HCT116 (cell line): Measurements from ENCODE around the gene FOXD2. TPM values are rescaled to one million over a fixed set of nuclear protein-coding genes. Genes with fewer than 3 reads are reported as not detected.
A peak's percentile ranks its signal among the peaks of the same experiment; 100 is the strongest.

Source experiments
- ATAC-seq: fragments of 200-7000 bp; cut with Tn5 transposase; 2 replicates; pipeline ENCODE4 v1.9.1; 2020; ENCODE audit warnings: mild to moderate bottlenecking, moderate library complexity
- BruUV-seq: library from RNA; stranded (reverse); fragments of 400-500 nt; replicated peaks from 2 replicates; lab custom pipeline; 2021; lab: Mats Ljungman, UMichigan
- CTCF ChIA-PET: fragments of 300-600 bp; sonication (Branson Sonifier 250); formaldehyde crosslinking; loops from one replicate; lab custom pipeline; 2021; ENCODE audit warnings: antibody characterized with exemption; lab: Charles Lee
- POLR2A ChIA-PET: fragments of 300-600, 350-600 bp; sonication (Branson Sonifier 250); formaldehyde crosslinking; loops from one replicate; lab custom pipeline; 2021; ENCODE audit warnings: antibody characterized with exemption; lab: Charles Lee
- RAD21 ChIA-PET, 2 experiments: fragments of 300-600 bp; sonication (Branson Sonifier 250); formaldehyde crosslinking; loops; one replicate each; lab custom pipeline; 2023; ENCODE audit warnings: low total read pairs in 2 of 2; ENCODE audit not compliant: uncharacterized antibody in 2 of 2, unreplicated experiment in 2 of 2, low non-redundant PET in 1 of 2; lab: Charles Lee
- DNase-seq: peaks from one replicate; pipeline ENCODE4 v3.0.0-alpha.2; 2010; ENCODE audit warnings: low read depth, low spot score
- H2AFZ ChIP-seq: fragments of 200-600 bp; shearing (Covaris generic), sonication (generic); 2 replicates; pipeline ENCODE4 v1.6.1; 2017; ENCODE audit warnings: low read depth, mixed run types, mixed read lengths, antibody characterized with exemption, low read length; ENCODE audit not compliant: poor library complexity, severe bottlenecking
- H3K27ac ChIP-seq: 2 replicates; pipeline ENCODE4 v1.5.1; 2012; ENCODE audit warnings: low read depth, low read length
- H3K27me3 ChIP-seq: fragments of 200-600 bp; sonication (generic); 2 replicates; pipeline ENCODE4 v1.6.1; 2016; ENCODE audit warnings: mixed run types, low read length, mixed read lengths; ENCODE audit not compliant: insufficient read depth
- H3K36me3 ChIP-seq, 2 experiments: fragments of 200-500 bp in 1 of 2; fragments of 200-600 bp in 1 of 2; sonication (Bioruptor generic) in 1 of 2; sonication (generic) in 1 of 2; 2 replicates each; pipeline versions ENCODE4 v1.5.1 to v1.6.1; 2014 to 2016; ENCODE audit warnings: low read length in 2 of 2, inconsistent platforms in 1 of 2, mixed read lengths in 1 of 2, mixed run types in 1 of 2; ENCODE audit not compliant: insufficient read depth in 2 of 2, control insufficient read depth in 1 of 2
- H3K4me1 ChIP-seq, 2 experiments: fragments of 200-600 bp in 1 of 2; sonication (generic) in 1 of 2; 2 replicates each; pipeline versions ENCODE4 v1.5.1 to v1.6.1; 2012 to 2017; ENCODE audit warnings: low read length in 2 of 2, inconsistent platforms in 1 of 2, mild to moderate bottlenecking in 1 of 2, mixed read lengths in 1 of 2, mixed run types in 1 of 2, moderate library complexity in 1 of 2; ENCODE audit not compliant: insufficient read depth in 2 of 2, control insufficient read depth in 1 of 2
- H3K4me2 ChIP-seq: fragments of 200-600 bp; sonication (generic); 2 replicates; pipeline ENCODE4 v1.6.1; 2017; ENCODE audit warnings: mixed run types, low read length, mixed read lengths
- H3K4me3 ChIP-seq, 2 experiments: fragments of 200-600 bp in 1 of 2; sonication (generic) in 1 of 2; replicated peaks in 1 of 2; 2 replicates each; pipeline ENCODE4 v1.5.1; 2011 to 2016; ENCODE audit warnings: low read length in 2 of 2, control low read depth in 1 of 2, low read depth in 1 of 2, mild to moderate bottlenecking in 1 of 2, mixed read lengths in 1 of 2, mixed run types in 1 of 2
- H3K79me2 ChIP-seq: fragments of 200-600 bp; sonication (generic); 2 replicates; pipeline ENCODE4 v1.6.1; 2017; ENCODE audit warnings: mild to moderate bottlenecking, mixed run types, low read length, moderate library complexity, mixed read lengths; ENCODE audit not compliant: insufficient read depth
- H3K9ac ChIP-seq: fragments of 200-600 bp; sonication (generic); 2 replicates; pipeline ENCODE4 v1.6.1; 2016; ENCODE audit warnings: low read length, mixed read lengths
- H3K9me2 ChIP-seq: fragments of 200-600 bp; sonication (generic), shearing (Covaris generic); 2 replicates; pipeline ENCODE4 v1.6.1; 2017; ENCODE audit warnings: mixed run types, mild to moderate bottlenecking, moderate library complexity; ENCODE audit not compliant: insufficient read depth
- H3K9me3 ChIP-seq, 2 experiments: fragments of 200-500 bp in 1 of 2; fragments of 200-600 bp in 1 of 2; sonication (Bioruptor generic) in 1 of 2; sonication (generic) in 1 of 2; 2 replicates each; pipeline ENCODE4 v1.6.1; 2014 to 2017; ENCODE audit warnings: low read length in 2 of 2, mixed read lengths in 2 of 2, inconsistent platforms in 1 of 2, low read depth in 1 of 2, mild to moderate bottlenecking in 1 of 2, mixed run types in 1 of 2, moderate library complexity in 1 of 2; ENCODE audit not compliant: control insufficient read depth in 1 of 2, insufficient read depth in 1 of 2
- H4K20me1 ChIP-seq: fragments of 200-600 bp; sonication (generic), shearing (Covaris generic); 2 replicates; pipeline ENCODE4 v1.6.1; 2017; ENCODE audit warnings: mixed run types, mild to moderate bottlenecking, moderate library complexity; ENCODE audit not compliant: insufficient read depth
- ATF3 ChIP-seq: IDR thresholded peaks from 2 replicates; pipeline ENCODE4 v1.6.1; 2012
- CBX3 ChIP-seq: IDR thresholded peaks from 2 replicates; pipeline ENCODE4 v1.6.1; 2012; ENCODE audit warnings: low read depth
- EZH2 ChIP-seq: fragments of 200-600 bp; sonication (generic); IDR thresholded peaks from 2 replicates; pipeline ENCODE4 v1.6.1; 2017; ENCODE audit warnings: antibody characterized with exemption, mixed run types
- FOSL1 ChIP-seq: IDR thresholded peaks from 2 replicates; pipeline ENCODE4 v1.6.1; 2012; ENCODE audit warnings: low read depth
- JUND ChIP-seq: IDR thresholded peaks from 2 replicates; pipeline ENCODE4 v1.6.1; 2012
- RAD21 ChIP-seq: IDR thresholded peaks from 2 replicates; pipeline ENCODE4 v1.6.1; 2012; ENCODE audit warnings: low read depth, mild to moderate bottlenecking
- REST ChIP-seq: IDR thresholded peaks from 2 replicates; pipeline ENCODE4 v1.6.1; 2012; ENCODE audit warnings: low read depth
- SIN3A ChIP-seq: IDR thresholded peaks from 2 replicates; pipeline ENCODE4 v1.6.1; 2012; ENCODE audit warnings: low read depth
- SP1 ChIP-seq: IDR thresholded peaks from 2 replicates; pipeline ENCODE4 v1.6.1; 2012; ENCODE audit warnings: low read depth
- intact Hi-C: fragments of 100-400 bp; cut with micrococcal nuclease; formaldehyde crosslinking; loops from 2 replicates; pipeline ENCODE4 v1.10.0; 2022
- total RNA-seq: library from RNA; stranded (reverse); gene quantifications from one replicate; pipeline ENCODE4 v1.2.1, GENCODE V29; 2021; ENCODE audit not compliant: unreplicated experiment
- TF ChIP-seq, protein P1 (sequence below), 3 experiments: fragments of 200-600 bp in 1 of 3; sonication (generic) in 1 of 3; IDR thresholded peaks in 2 of 3; conservative IDR thresholded peaks in 1 of 3; 2 replicates each; pipeline ENCODE4 v1.5.1; 2012 to 2017; ENCODE audit warnings: low read depth in 2 of 3, low read length in 2 of 3, antibody characterized with exemption in 1 of 3, borderline replicate concordance in 1 of 3, control low read depth in 1 of 3, mild to moderate bottlenecking in 1 of 3, mixed read lengths in 1 of 3, mixed run types in 1 of 3, moderate library complexity in 1 of 3; ENCODE audit not compliant: insufficient read depth in 1 of 3

FOXD2 gene
- total RNA-seq, 1 experiment from 2014 or later = 1.9 TPM

GRCh38 chr1:47437447-47438164 lies at the start of gene FOXD2 (continued):
- TF ChIP-seq SP1 (peak; percentile 66; the same call in 1 of the 2 replicates), CBX3 (peak; percentile 67; the same call in 1 of the 2 replicates), EZH2 (no peak), ATF3 (no peak), FOSL1 (no peak), SIN3A (peak; percentile 52), JUND (no peak), RAD21 (peak; percentile 38; the same call in 1 of the 2 replicates)

GRCh38 chr1:47388891-47389238 lies 49.0 kb upstream of the FOXD2 start:
- no peak overlapping the region for H3K4me3 ChIP-seq
- H3K36me3 ChIP-seq = no peaks in the 10 kb centered on the region
- intact Hi-C loops = loop anchor here (1.0 kb wide), 3 partner anchors 35 to 337 kb away; no protein-coding TSS in a partner anchor
- DNase-seq = peak; percentile 35
- CTCF ChIA-PET = interaction anchor here (1.0 to 4.0 kb wide), 14 partner anchors 12 to 338 kb away, joined by 3 to 48 read pairs (median 5); partner anchors contain the start of genes CMPK1 and FOXD2
- H3K9me2 ChIP-seq = no peaks in the 10 kb centered on the region
- RAD21 ChIA-PET = interaction anchor here (0.9 to 1.1 kb wide), 3 partner anchors 195 to 337 kb away, joined by 3 to 4 read pairs (median 3); no protein-coding TSS in a partner anchor
- no peaks in the 10 kb centered on the region for H3K27me3 ChIP-seq
- no peak overlapping the region for H3K27ac ChIP-seq
- POLR2A ChIA-PET = interaction anchor here (1.0 kb wide), 1 partner anchor 337 kb away, joined by 3 read pairs; no protein-coding TSS in a partner anchor
- no peak overlapping the region for H3K9ac ChIP-seq
- ATAC-seq = peak; percentile 91
- no peaks in the 10 kb centered on the region for H3K9me3 ChIP-seq
- no TSS peak for BruUV-seq
- TF ChIP-seq RAD21 (peak; percentile 87), REST (no peak)
- TF ChIP-seq, protein P1, sequence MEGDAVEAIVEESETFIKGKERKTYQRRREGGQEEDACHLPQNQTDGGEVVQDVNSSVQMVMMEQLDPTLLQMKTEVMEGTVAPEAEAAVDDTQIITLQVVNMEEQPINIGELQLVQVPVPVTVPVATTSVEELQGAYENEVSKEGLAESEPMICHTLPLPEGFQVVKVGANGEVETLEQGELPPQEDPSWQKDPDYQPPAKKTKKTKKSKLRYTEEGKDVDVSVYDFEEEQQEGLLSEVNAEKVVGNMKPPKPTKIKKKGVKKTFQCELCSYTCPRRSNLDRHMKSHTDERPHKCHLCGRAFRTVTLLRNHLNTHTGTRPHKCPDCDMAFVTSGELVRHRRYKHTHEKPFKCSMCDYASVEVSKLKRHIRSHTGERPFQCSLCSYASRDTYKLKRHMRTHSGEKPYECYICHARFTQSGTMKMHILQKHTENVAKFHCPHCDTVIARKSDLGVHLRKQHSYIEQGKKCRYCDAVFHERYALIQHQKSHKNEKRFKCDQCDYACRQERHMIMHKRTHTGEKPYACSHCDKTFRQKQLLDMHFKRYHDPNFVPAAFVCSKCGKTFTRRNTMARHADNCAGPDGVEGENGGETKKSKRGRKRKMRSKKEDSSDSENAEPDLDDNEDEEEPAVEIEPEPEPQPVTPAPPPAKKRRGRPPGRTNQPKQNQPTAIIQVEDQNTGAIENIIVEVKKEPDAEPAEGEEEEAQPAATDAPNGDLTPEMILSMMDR (IDR thresholded peaks at IDR 0.05 in 2 of 3, conservative IDR thresholded peaks at IDR 0.05 in 1 of 3; ENCODE audit: borderline replicate concordance in 1 of 3, insufficient read depth in 1 of 3, low read depth in 2 of 3, low read length in 2 of 3) = peak; percentile 73 to 80 (median 79)
- TF ChIP-seq, all 23 proteins: peak for 2
- H3K4me2 ChIP-seq = no peak overlapping the region
- no peaks in the 10 kb centered on the region for H4K20me1 ChIP-seq
- no peaks in the 10 kb centered on the region for H3K4me1 ChIP-seq
- no peaks in the 10 kb centered on the region for H3K79me2 ChIP-seq
- no peak overlapping the region for H2AFZ ChIP-seq
